Ishikawa (cell line): ENCODE data around the gene FGD5.

ENCODE experiments used
- CEBPB ChIP-seq: IDR thresholded peaks from 2 replicates; pipeline ENCODE4 v1.6.1; 2012
- CREB1 ChIP-seq: IDR thresholded peaks from 2 replicates; pipeline ENCODE4 v1.6.1; 2012; ENCODE audit warnings: low read depth
- EGR1 ChIP-seq: IDR thresholded peaks from 2 replicates; pipeline ENCODE4 v1.6.1; 2012
- EP300 ChIP-seq: IDR thresholded peaks from 2 replicates; pipeline ENCODE4 v1.6.1; 2012; ENCODE audit warnings: borderline replicate concordance
- FOXM1 ChIP-seq: IDR thresholded peaks from 2 replicates; pipeline ENCODE4 v1.6.1; 2012; ENCODE audit warnings: low read depth, borderline replicate concordance
- MAX ChIP-seq: IDR thresholded peaks from 2 replicates; pipeline ENCODE4 v1.6.1; 2012
- NFIC ChIP-seq: IDR thresholded peaks from 2 replicates; pipeline ENCODE4 v1.6.1; 2012
- RAD21 ChIP-seq: IDR thresholded peaks from 2 replicates; pipeline ENCODE4 v1.6.1; 2012; ENCODE audit warnings: low read depth
- REST ChIP-seq: IDR thresholded peaks from 2 replicates; pipeline ENCODE4 v1.6.1; 2012; ENCODE audit warnings: low read depth, mild to moderate bottlenecking
- TAF1 ChIP-seq: IDR thresholded peaks from 2 replicates; pipeline ENCODE4 v1.6.1; 2012; ENCODE audit warnings: low read depth, mild to moderate bottlenecking
- TCF12 ChIP-seq: IDR thresholded peaks from 2 replicates; pipeline ENCODE4 v1.6.1; 2012; ENCODE audit warnings: low read depth
- TEAD4 ChIP-seq: IDR thresholded peaks from 2 replicates; pipeline ENCODE4 v1.6.1; 2012
- USF1 ChIP-seq: IDR thresholded peaks from 2 replicates; pipeline ENCODE4 v1.6.1; 2012
- YY1 ChIP-seq: IDR thresholded peaks from 2 replicates; pipeline ENCODE4 v1.6.1; 2012; ENCODE audit warnings: low read depth
- ZBTB7A ChIP-seq: IDR thresholded peaks from 2 replicates; pipeline ENCODE4 v1.6.1; 2012; ENCODE audit warnings: low read depth

FGD5 gene

GRCh38 chr3:14818804-14819500, at the start of gene FGD5:
FGD5 (plus strand) TSS chr3:14818962; CDS start chr3:14819072, 110 bp downstream.
- TF ChIP-seq TCF12 (no peak), MAX (no peak), CREB1 (no peak), RAD21 (no peak), ZBTB7A (no peak), TEAD4 (no peak), EP300 (no peak), TAF1 (no peak), EGR1 (no peak), CEBPB (no peak), REST (no peak), USF1 (no peak), FOXM1 (no peak), NFIC (no peak), YY1 (no peak)

- TF ChIP-seq YY1 (no peak), CREB1 (no peak), EGR1 (no peak)
Measured at GRCh38 chr3:14769544-14770325, 49.0 kb upstream of the FGD5 start.

- TF ChIP-seq TEAD4 (no peak), TCF12 (no peak), RAD21 (no peak), FOXM1 (no peak), MAX (no peak), USF1 (no peak), EGR1 (no peak), NFIC (no peak), YY1 (no peak), CREB1 (no peak), CEBPB (no peak), REST (no peak), EP300 (no peak), TAF1 (no peak), ZBTB7A (no peak)
Measured at GRCh38 chr3:14770591-14770990, 48.2 kb upstream of the FGD5 start.

GRCh38 chr3:14771593-14772497, 46.9 kb upstream of the FGD5 start:
- TF ChIP-seq NFIC (peak; percentile 77), EP300 (no peak), TAF1 (no peak), ZBTB7A (no peak)

- TF ChIP-seq FOXM1 (no peak), ZBTB7A (no peak), EGR1 (no peak), REST (no peak), RAD21 (no peak), MAX (no peak), EP300 (no peak), CREB1 (no peak), USF1 (no peak), CEBPB (no peak)
Measured at GRCh38 chr3:14772533-14773138, 46.1 kb upstream of the FGD5 start.
